ENCODE results near the gene PLIN3. TPM values are rescaled to one million over a fixed set of nuclear protein-coding genes. Genes with fewer than 3 reads are reported as not detected.
"Not testable (repeated sequence)": the region's sequence is repeated elsewhere in the genome, so short reads cannot be mapped to it uniquely, and the experiment has no call there.

Gene PLIN3
- total RNA-seq, 2 experiments from 2014 or later, result 15.9 to 17.4 TPM

GRCh38 chr19:4823577-4823976 lies 43.9 kb downstream of the PLIN3 start:
- POLR2A ChIA-PET, result interaction anchor here (0.7 kb wide), 2 partner anchors 19 to 90 kb away, joined by 5 to 7 read pairs; no protein-coding TSS in a partner anchor
- CTCF ChIA-PET, result interaction anchor here (0.7 to 3.4 kb wide), 3 partner anchors 11 to 83 kb away, joined by 3 to 18 read pairs (median 11); no protein-coding TSS in a partner anchor

DNA sequence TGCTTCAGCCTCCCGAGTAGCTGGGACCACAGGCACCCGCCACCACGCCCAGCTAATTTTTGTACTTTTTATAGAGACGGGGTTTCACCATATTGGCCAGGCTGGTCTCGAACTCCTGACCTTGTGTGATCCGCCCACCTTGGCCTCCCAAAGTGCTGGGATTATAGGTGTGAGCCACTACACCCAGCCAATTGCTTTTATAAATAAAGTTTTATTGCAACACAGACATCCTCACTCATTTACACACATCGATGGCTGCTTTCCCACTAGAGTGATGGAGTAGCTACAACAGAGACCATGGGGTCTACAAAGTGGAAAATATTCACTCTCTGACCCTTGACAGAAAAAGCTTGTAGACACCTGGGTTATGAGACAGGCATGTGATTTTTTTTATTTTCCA lies 45.1 kb downstream of the PLIN3 start:
- POLR2A ChIA-PET, result not testable (repeated sequence)
- CTCF ChIA-PET, result interaction anchor here (1.1 to 3.4 kb wide), 3 partner anchors 10 to 29 kb away, joined by 5 to 18 read pairs (median 11); no protein-coding TSS in a partner anchor

- CTCF ChIA-PET, result interaction anchor here (3.3 to 3.4 kb wide), 2 partner anchors 9 to 12 kb away, joined by 15 to 18 read pairs; no protein-coding TSS in a partner anchor
- POLR2A ChIA-PET, result no interaction called here
Observed at GRCh38 chr19:4821265-4821664, 46.2 kb downstream of the PLIN3 start.

- ChIA-PET POLR2A (no interaction called here), CTCF (interaction anchor here (1.4 to 3.3 kb wide), 4 partner anchors 8 to 213 kb away, joined by 3 to 15 read pairs (median 9); no protein-coding TSS in a partner anchor)
Observed at GRCh38 chr19:4817467-4818277, 49.8 kb downstream of the PLIN3 start.

- POLR2A ChIA-PET, result no interaction called here
- CTCF ChIA-PET, result interaction anchor here (1.4 to 1.6 kb wide), 2 partner anchors 30 to 214 kb away, joined by 3 to 4 read pairs; no protein-coding TSS in a partner anchor
Observed at GRCh38 chr19:4816950-4817278, 50.6 kb downstream of the PLIN3 start.

- ChIA-PET POLR2A (no interaction called here), CTCF (interaction anchor here (1.4 kb wide), 1 partner anchor 215 kb away, joined by 4 read pairs; no protein-coding TSS in a partner anchor)
Observed at GRCh38 chr19:4816202-4816949, 51.1 kb downstream of the PLIN3 start.

DNA sequence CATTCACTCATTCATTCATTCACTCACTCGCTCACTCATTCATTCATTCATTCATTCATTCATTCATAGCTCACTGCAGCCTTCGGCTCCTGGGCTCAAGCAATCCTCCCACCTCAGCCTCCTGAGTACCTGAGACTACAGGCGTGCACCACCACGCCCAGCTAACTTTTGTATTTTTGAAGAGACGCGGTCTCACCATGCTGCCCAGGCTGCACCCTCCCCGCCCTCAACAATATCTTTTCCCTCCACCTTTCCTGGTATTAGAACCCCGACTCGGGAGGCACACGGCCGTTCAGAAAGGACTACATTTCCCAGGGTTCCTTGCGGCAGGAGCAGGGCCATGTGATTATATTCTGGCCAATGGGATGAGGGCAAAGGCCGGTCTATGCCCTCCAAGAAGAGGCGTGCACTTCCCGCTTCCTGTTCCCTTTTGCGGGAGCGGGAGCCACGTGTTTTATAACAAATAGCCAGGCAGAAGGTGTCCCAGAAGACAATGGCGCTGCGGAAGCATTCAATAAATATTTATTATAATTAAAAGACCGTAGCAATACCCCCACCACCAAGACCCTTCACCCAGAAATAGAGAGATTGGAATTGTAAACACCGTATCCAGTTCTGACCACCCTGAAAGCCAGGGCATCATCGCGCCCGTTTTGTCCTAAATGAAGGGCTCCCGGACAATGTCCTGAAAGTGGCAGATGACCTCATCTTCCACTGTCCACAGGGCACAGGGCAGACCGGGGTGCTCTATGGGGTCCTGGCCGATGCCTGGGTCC lies 51.9 kb downstream of the PLIN3 start:
- ChIA-PET POLR2A (no interaction called here), CTCF (interaction anchor here (2.1 to 3.9 kb wide), 2 partner anchors 37 to 216 kb away, joined by 5 to 20 read pairs; no protein-coding TSS in a partner anchor)

DNA sequence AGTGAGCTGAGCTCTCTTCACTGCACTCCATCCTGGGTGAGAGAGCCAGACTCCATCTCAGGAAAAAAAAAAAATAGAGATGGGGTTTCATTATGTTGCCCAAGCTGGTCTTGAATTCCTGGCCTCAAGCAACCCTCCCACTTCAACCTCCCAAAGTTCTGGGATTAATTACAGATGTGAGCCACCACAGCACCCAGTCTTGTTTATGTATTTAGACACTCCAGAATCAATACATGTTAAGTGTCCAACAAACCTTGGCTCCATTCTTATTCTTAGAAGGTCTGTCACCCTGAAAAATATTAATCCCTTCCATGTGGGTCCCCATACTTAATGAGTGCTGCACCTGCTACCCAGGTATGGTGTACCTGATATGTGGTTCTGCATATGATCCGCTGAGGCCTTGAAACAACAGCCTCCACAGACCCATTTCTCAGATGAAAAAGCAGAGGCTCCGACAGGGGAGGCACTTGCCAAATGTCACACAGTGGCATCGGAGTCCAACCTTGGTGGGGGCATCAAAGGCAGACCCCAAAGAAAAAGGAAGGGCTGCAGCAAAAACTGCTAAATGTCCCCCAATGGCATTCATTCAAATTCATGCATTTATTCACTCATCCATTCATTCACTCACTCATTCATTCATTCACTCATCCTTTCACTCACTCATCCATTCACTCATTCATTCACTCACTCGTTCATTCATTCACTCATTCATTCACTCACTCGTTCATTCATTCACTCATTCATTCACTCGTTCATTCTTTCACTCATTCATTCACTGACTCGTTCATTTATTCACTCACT lies 52.6 kb downstream of the PLIN3 start:
- ChIA-PET CTCF (interaction anchor here (0.6 to 6.0 kb wide), 6 partner anchors 10 to 217 kb away, joined by 3 to 37 read pairs (median 6); partner anchors contain the start of genes FEM1A and TICAM1), POLR2A (interaction anchor here (0.6 kb wide), 2 partner anchors 24 to 77 kb away, joined by 3 to 5 read pairs; no protein-coding TSS in a partner anchor)

- CTCF ChIA-PET, result interaction anchor here (0.6 to 7.7 kb wide), 15 partner anchors 11 to 622 kb away, joined by 3 to 157 read pairs (median 14); partner anchors contain the start of gene TICAM1
- POLR2A ChIA-PET, result interaction anchor here (0.6 kb wide), 3 partner anchors 26 to 134 kb away, joined by 3 to 7 read pairs (median 7); no protein-coding TSS in a partner anchor
Observed at GRCh38 chr19:4811328-4812131, 55.9 kb downstream of the PLIN3 start.

- ChIA-PET POLR2A (no interaction called here), CTCF (interaction anchor here (0.9 to 7.7 kb wide), 2 partner anchors 47 to 75 kb away, joined by 3 to 157 read pairs; no protein-coding TSS in a partner anchor)
Observed at GRCh38 chr19:4807188-4807587, 60.3 kb downstream of the PLIN3 start.

DNA sequence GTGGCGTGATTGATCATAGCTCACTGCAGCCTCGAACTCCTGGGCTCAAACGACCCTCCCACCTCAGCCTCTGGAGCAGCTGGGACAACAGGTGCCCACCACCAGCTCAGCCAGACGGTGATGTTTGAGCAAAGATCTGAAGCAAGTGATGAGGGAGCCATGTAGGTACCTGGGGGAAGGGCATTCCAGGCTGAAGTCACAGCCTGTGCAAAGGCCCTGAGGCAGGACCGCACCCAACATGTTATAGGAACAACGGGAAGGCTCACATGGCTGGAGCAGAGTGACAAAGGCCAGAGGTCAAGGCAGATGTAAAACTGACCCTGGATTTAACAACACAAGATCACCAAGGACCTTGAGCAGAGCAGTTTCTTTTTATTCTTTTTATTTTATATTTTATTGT lies 61.1 kb downstream of the PLIN3 start:
- CTCF ChIA-PET, result interaction anchor here (0.9 to 7.7 kb wide), 2 partner anchors 48 to 74 kb away, joined by 3 to 157 read pairs; no protein-coding TSS in a partner anchor

DNA sequence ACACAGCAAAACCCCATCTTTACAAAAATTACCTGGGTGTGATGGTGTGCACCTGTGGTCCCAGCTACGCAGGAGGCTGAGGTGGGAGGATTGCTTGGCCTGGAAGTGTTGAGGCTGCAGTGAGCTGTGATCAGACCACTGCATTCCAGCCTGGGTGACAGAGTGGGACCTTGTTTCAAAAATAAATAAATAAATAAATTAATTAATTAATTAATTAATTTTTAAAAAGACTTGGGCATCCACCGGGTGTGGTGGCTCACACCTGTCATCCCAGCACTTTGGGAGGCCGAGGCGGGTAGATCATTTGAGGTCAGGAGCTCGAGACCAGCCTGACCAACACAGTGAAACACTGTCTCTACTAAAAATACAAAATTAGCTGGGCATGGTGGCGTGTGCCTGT lies 62.3 kb downstream of the PLIN3 start:
- CTCF ChIA-PET, result interaction anchor here (0.7 to 7.7 kb wide), 4 partner anchors 10 to 72 kb away, joined by 3 to 157 read pairs (median 4); no protein-coding TSS in a partner anchor
- POLR2A ChIA-PET, result not testable (repeated sequence)

More for the DNA sequence above, 61.1 kb downstream of the PLIN3 start:
- POLR2A ChIA-PET, result no interaction called here

- ChIA-PET CTCF (interaction anchor here (0.7 to 7.7 kb wide), 10 partner anchors 9 to 223 kb away, joined by 3 to 157 read pairs (median 4); no protein-coding TSS in a partner anchor), POLR2A (no interaction called here)
Observed at GRCh38 chr19:4803736-4804695, 63.5 kb downstream of the PLIN3 start.

GRCh38 chr19:4802711-4803110 lies 64.8 kb downstream of the PLIN3 start:
- POLR2A ChIA-PET, result no interaction called here
- CTCF ChIA-PET, result interaction anchor here (1.2 to 1.7 kb wide), 3 partner anchors 10 to 49 kb away, joined by 3 to 5 read pairs (median 4); partner anchors contain the start of gene FEM1A

DNA sequence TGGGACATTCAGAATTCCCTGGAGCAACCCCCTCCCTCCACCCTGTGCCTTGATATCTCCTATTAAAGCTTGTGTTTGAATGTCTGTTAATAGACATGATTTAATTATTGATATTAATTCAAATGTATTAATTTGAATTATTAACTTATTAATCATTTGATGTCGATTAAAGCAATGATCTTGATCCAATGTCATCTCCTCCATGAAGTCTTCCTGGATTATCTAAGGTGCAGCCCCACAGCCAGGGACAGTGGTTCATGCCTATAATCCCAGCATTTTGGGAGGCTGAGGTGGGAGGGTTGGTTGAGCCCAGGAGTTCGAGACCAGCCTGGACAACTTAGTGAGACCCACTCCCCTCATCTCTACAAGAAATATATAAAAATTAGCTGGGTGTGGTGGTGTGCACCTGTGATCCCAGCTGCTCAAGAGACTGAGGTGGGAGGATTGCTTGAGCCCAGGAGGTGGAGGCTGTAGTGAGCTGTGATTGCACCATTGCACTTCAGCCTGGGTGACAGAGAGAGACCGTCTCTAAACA lies 66.3 kb downstream of the PLIN3 start:
- CTCF ChIA-PET, result interaction anchor here (1.7 to 3.0 kb wide), 3 partner anchors 9 to 51 kb away, joined by 4 to 14 read pairs (median 7); partner anchors contain the start of gene FEM1A
- POLR2A ChIA-PET, result no interaction called here
